Stimulated activated CD4-positive, alpha-beta T cell treated with anti-CD3 and anti-CD28 coated beads, TNF-alpha, amount 100 ng/mL, for 4 hours (primary cell): ENCODE data around the gene PAQR5.
"Not testable (repeated sequence)": the region's sequence is repeated elsewhere in the genome, so short reads cannot be mapped to it uniquely, and the experiment has no call there.

Source experiments
- DNase-seq, 3 experiments: peaks; one replicate each; pipeline ENCODE4 v3.0.0-alpha.2; 2020; ENCODE audit warnings: low read depth in 3 of 3

Gene PAQR5

GRCh38 chr15:69357773-69358771 is 59.4 kb downstream of the PAQR5 start:
- no peak for DNase-seq

GRCh38 chr15:69358850-69359249 is 60.1 kb downstream of the PAQR5 start:
- DNase-seq = no peak

GRCh38 chr15:69359722-69360121 is 61.0 kb downstream of the PAQR5 start:
- no peak for DNase-seq

- no peak for DNase-seq
These were observed 61.9 kb downstream of the PAQR5 start for GRCh38 chr15:69360642-69361041.

- no peak for DNase-seq
These were observed 68.5 kb downstream of the PAQR5 start for GRCh38 chr15:69367236-69367635.

GRCh38 chr15:69369631-69370030 is 70.9 kb downstream of the PAQR5 start:
- no peak for DNase-seq

- DNase-seq = no peak
These were observed 74.7 kb downstream of the PAQR5 start for GRCh38 chr15:69373406-69373805.

GRCh38 chr15:69375151-69375790 is 76.6 kb downstream of the PAQR5 start:
- no peak for DNase-seq

- DNase-seq = no peak
These were observed 78.7 kb downstream of the PAQR5 start for GRCh38 chr15:69377216-69377970.

- no peak for DNase-seq
These were observed 81.5 kb downstream of the PAQR5 start for GRCh38 chr15:69380100-69380725.

- no peak for DNase-seq
These were observed 82.0 kb downstream of the PAQR5 start for GRCh38 chr15:69380726-69381105.

- not testable (repeated sequence) for DNase-seq
These were observed 83.5 kb downstream of the PAQR5 start for GRCh38 chr15:69382176-69382575.

- not testable (repeated sequence) for DNase-seq
These were observed 85.4 kb downstream of the PAQR5 start for GRCh38 chr15:69384066-69384465.

GRCh38 chr15:69384626-69385598 is 86.2 kb downstream of the PAQR5 start:
- DNase-seq = no peak

GRCh38 chr15:69385831-69386230 is 87.1 kb downstream of the PAQR5 start:
- DNase-seq = no peak

GRCh38 chr15:69386284-69386683 is 87.6 kb downstream of the PAQR5 start:
- DNase-seq = no peak

GRCh38 chr15:69388260-69388705 is 89.6 kb downstream of the PAQR5 start:
- DNase-seq = no peak

GRCh38 chr15:69389426-69389825 is 90.7 kb downstream of the PAQR5 start:
- DNase-seq = no peak

- no peak for DNase-seq
These were observed 91.9 kb downstream of the PAQR5 start for GRCh38 chr15:69390575-69390974.

GRCh38 chr15:69391046-69391757 is 92.5 kb downstream of the PAQR5 start:
- DNase-seq = no peak
